MM.1S (cell line): ENCODE data around the gene OR2T11.

Experiments used
- EZH2 ChIP-seq: fragments of 300-600 bp; sonication (generic); optimal IDR thresholded peaks from 2 replicates; pipeline ENCODE3; 2017; ENCODE audit warnings: low read depth, mild to moderate bottlenecking, antibody characterized with exemption, low read length, mixed read lengths
- TF ChIP-seq, protein P1 (sequence below): fragments of 300-600 bp; sonication (generic); IDR thresholded peaks from 2 replicates; pipeline ENCODE4 v1.5.1; 2016; ENCODE audit warnings: antibody characterized with exemption, low read length, mixed read lengths

DNA sequence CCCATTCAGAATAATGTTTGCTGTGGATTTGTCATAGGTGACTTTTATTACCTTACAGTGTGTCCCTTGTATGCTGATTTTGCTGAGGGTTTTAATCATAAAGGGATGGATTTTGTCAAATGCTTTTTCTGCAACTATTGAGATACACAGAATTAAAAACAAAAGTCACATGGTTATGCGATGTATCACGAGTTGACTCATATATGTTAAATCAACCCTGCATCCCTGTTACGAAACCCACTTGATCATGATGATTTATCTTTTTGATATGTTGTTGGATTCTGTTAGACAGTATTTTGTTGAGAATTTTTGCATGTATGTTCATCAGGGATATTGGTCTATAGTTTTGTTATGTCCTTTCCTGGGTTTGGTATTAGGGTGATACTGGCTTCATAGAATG, 49.6 kb downstream of the OR2T11 start:
- TF ChIP-seq, protein P1, sequence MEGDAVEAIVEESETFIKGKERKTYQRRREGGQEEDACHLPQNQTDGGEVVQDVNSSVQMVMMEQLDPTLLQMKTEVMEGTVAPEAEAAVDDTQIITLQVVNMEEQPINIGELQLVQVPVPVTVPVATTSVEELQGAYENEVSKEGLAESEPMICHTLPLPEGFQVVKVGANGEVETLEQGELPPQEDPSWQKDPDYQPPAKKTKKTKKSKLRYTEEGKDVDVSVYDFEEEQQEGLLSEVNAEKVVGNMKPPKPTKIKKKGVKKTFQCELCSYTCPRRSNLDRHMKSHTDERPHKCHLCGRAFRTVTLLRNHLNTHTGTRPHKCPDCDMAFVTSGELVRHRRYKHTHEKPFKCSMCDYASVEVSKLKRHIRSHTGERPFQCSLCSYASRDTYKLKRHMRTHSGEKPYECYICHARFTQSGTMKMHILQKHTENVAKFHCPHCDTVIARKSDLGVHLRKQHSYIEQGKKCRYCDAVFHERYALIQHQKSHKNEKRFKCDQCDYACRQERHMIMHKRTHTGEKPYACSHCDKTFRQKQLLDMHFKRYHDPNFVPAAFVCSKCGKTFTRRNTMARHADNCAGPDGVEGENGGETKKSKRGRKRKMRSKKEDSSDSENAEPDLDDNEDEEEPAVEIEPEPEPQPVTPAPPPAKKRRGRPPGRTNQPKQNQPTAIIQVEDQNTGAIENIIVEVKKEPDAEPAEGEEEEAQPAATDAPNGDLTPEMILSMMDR, result no peak
- TF ChIP-seq EZH2, result no peak
